Liver (tissue), 9 donors: ENCODE measurements around the gene PEX5L. TPM values are rescaled to one million over a fixed set of nuclear protein-coding genes. Genes with fewer than 3 reads are reported as not detected.

Experiments
- DNase-seq: peaks from one replicate; pipeline ENCODE4 v3.0.0-alpha.2; 2017; ENCODE audit warnings: low spot score
- H3K27ac ChIP-seq, 2 donors: one replicate each; pipeline ENCODE4 v1.7.0; 2013; ENCODE audit warnings: inconsistent platforms in 2 of 2, low read length in 2 of 2, control low read depth in 1 of 2, low read depth in 1 of 2, mild to moderate bottlenecking in 1 of 2
- H3K27me3 ChIP-seq, 4 donors: one replicate each; pipeline versions ENCODE4 v1.6.1 to v1.7.0; 2013; ENCODE audit warnings: low read length in 3 of 4, inconsistent platforms in 1 of 4, mild to moderate bottlenecking in 1 of 4, moderate library complexity in 1 of 4; ENCODE audit not compliant: control insufficient read depth in 4 of 4, insufficient read depth in 4 of 4
- H3K36me3 ChIP-seq, 4 donors: one replicate each; pipeline versions ENCODE4 v1.6.1 to v1.7.0; 2013; ENCODE audit warnings: low read length in 3 of 4, mild to moderate bottlenecking in 3 of 4, low read depth in 1 of 4, moderate library complexity in 1 of 4; ENCODE audit not compliant: control insufficient read depth in 4 of 4, insufficient read depth in 3 of 4
- H3K4me1 ChIP-seq, 4 donors: one replicate each; pipeline versions ENCODE4 v1.6.1 to v1.7.0; 2013; ENCODE audit warnings: low read length in 3 of 4, mild to moderate bottlenecking in 3 of 4, moderate library complexity in 1 of 4; ENCODE audit not compliant: control insufficient read depth in 4 of 4, insufficient read depth in 4 of 4
- H3K4me3 ChIP-seq, 3 donors: one replicate each; pipeline versions ENCODE4 v1.6.1 to v1.7.0; 2013; ENCODE audit warnings: low read length in 3 of 3, control low read depth in 1 of 3, low read depth in 1 of 3, mild to moderate bottlenecking in 1 of 3
- H3K9ac ChIP-seq, 2 donors: one replicate each; pipeline ENCODE4 v1.7.0; 2013; ENCODE audit warnings: low read length in 2 of 2, mild to moderate bottlenecking in 2 of 2, moderate library complexity in 2 of 2, control low read depth in 1 of 2, low read depth in 1 of 2
- H3K9me3 ChIP-seq, 4 donors: one replicate each; pipeline versions ENCODE4 v1.6.1 to v1.7.0; 2013; ENCODE audit warnings: low read length in 3 of 4; ENCODE audit not compliant: control insufficient read depth in 4 of 4
- ATF3 ChIP-seq: IDR thresholded peaks from 2 replicates; pipeline ENCODE4 v1.6.1; 2016; ENCODE audit warnings: antibody characterized with exemption
- CTCF ChIP-seq: fragments of 150-350 bp; IDR thresholded peaks from 2 replicates; pipeline ENCODE4 v1.5.1; 2017; ENCODE audit warnings: improper control_type of control experiment, low read depth, low read length; ENCODE audit not compliant: missing input control
- EGR1 ChIP-seq, 2 donors: IDR thresholded peaks; 2 replicates each; pipeline ENCODE4 v1.6.1; 2016 to 2018; ENCODE audit warnings: antibody characterized with exemption in 2 of 2, low read depth in 2 of 2
- FOXA1 ChIP-seq: IDR thresholded peaks from 2 replicates; pipeline ENCODE4 v1.6.1; 2016; ENCODE audit warnings: antibody characterized with exemption
- FOXA2 ChIP-seq: IDR thresholded peaks from 2 replicates; pipeline ENCODE4 v1.6.1; 2016; ENCODE audit warnings: antibody characterized with exemption
- GABPA ChIP-seq, 2 donors: IDR thresholded peaks in 1 of 2; conservative IDR thresholded peaks in 1 of 2; 2 replicates each; pipeline ENCODE4 v1.6.1; 2016; ENCODE audit warnings: antibody characterized with exemption in 2 of 2, mild to moderate bottlenecking in 1 of 2, moderate library complexity in 1 of 2
- HNF4A ChIP-seq, 2 donors: conservative IDR thresholded peaks; 2 replicates each; pipeline ENCODE4 v1.6.1; 2016; ENCODE audit warnings: antibody characterized with exemption in 2 of 2, mild to moderate bottlenecking in 2 of 2
- HNF4G ChIP-seq: IDR thresholded peaks from 2 replicates; pipeline ENCODE4 v1.6.1; 2016; ENCODE audit warnings: antibody characterized with exemption
- JUND ChIP-seq, 2 donors: IDR thresholded peaks; 2 replicates each; pipeline ENCODE4 v1.6.1; 2016; ENCODE audit warnings: antibody characterized with exemption in 2 of 2
- MAX ChIP-seq: IDR thresholded peaks from 2 replicates; pipeline ENCODE4 v1.6.1; 2016; ENCODE audit warnings: antibody characterized with exemption
- NR2F2 ChIP-seq: IDR thresholded peaks from 2 replicates; pipeline ENCODE4 v1.6.1; 2016; ENCODE audit warnings: antibody characterized with exemption
- RAD21 ChIP-seq, 2 donors: IDR thresholded peaks; 2 replicates each; pipeline ENCODE4 v1.6.1; 2016; ENCODE audit warnings: antibody characterized with exemption in 2 of 2, mild to moderate bottlenecking in 2 of 2
- REST ChIP-seq: IDR thresholded peaks from 2 replicates; pipeline ENCODE4 v1.6.1; 2016; ENCODE audit warnings: antibody characterized with exemption, mild to moderate bottlenecking
- RXRA ChIP-seq, 2 donors: IDR thresholded peaks; 2 replicates each; pipeline ENCODE4 v1.6.1; 2017 to 2018; ENCODE audit warnings: antibody characterized with exemption in 2 of 2, mild to moderate bottlenecking in 1 of 2
- SP1 ChIP-seq: IDR thresholded peaks from 2 replicates; pipeline ENCODE4 v1.6.1; 2018; ENCODE audit warnings: antibody characterized with exemption, mild to moderate bottlenecking
- TAF1 ChIP-seq: conservative IDR thresholded peaks from 2 replicates; pipeline ENCODE4 v1.6.1; 2016; ENCODE audit warnings: antibody characterized with exemption, mild to moderate bottlenecking
- YY1 ChIP-seq: IDR thresholded peaks from 2 replicates; pipeline ENCODE4 v1.6.1; 2016; ENCODE audit warnings: antibody characterized with exemption, mild to moderate bottlenecking
- ZBTB33 ChIP-seq: IDR thresholded peaks from 2 replicates; pipeline ENCODE4 v1.6.1; 2016; ENCODE audit warnings: antibody characterized with exemption
- WGBS: extraction: QIAGEN DNeasy Blood & Tissue Kit; methylation state at CpG from one replicate; pipeline ENCODE4 v1.1.7; 2013; 5-methylcytosine and 5-hydroxymethylcytosine counted together
- polyA plus RNA-seq, 2 donors: library from polyadenylated mRNA; stranded (reverse) in 1 of 2; unstranded in 1 of 2; fragments of 200-250 nt in 1 of 2; fragments of >200 nt in 1 of 2; fragmentation: Nextera tagmentation in 1 of 2; extraction: Ambion mirVana in 1 of 2; gene quantifications; one replicate each; pipeline versions ENCODE4 v1.2.1 to v1.2.3, GENCODE V29; 2013 to 2015
- total RNA-seq, 2 donors: library from RNA; depleted of rRNA; stranded (reverse); fragments of >200 nt; gene quantifications; one replicate each; pipeline ENCODE4 v1.2.3, GENCODE V29; 2014
- donor health status: healthy.
- donor health status: healthy.
- donor health status: healthy.
- donor health status: healthy.
- donor health status: healthy.

Gene PEX5L
- total and polyA plus RNA-seq, 4 donors: 0.03 TPM; not detected in 3

GRCh38 chr3:179882292-179882691 is 154.4 kb downstream of the PEX5L start:
- no peak overlapping the region for H3K27ac ChIP-seq
- 5% methylated on average over 2 of the region's 2 CpGs for WGBS
- no peak for DNase-seq
- H3K36me3 ChIP-seq: no peaks in the 10 kb centered on the region
- H3K9ac ChIP-seq: no peak overlapping the region
- H3K9me3 ChIP-seq: no peaks in the 10 kb centered on the region
- H3K27me3 ChIP-seq: peaks cover 0 to 2% (median under 1%) of the 10 kb centered on the region in 4 donors
- H3K4me1 ChIP-seq: no peaks in the 10 kb centered on the region
- no peak overlapping the region for H3K4me3 ChIP-seq
- TF ChIP-seq JUND (IDR thresholded peaks at IDR 0.05): no peak
- TF ChIP-seq TAF1: no peak
- no peak for TF ChIP-seq EGR1 (IDR thresholded peaks at IDR 0.05; ENCODE audit: low read depth in 2 of 2)
- TF ChIP-seq NR2F2: no peak
- TF ChIP-seq FOXA2: no peak
- TF ChIP-seq CTCF: no peak

- no peaks in the 10 kb centered on the region for H3K9me3 ChIP-seq
- no peak overlapping the region for H3K4me3 ChIP-seq
- H3K36me3 ChIP-seq: no peaks in the 10 kb centered on the region
- no peak for DNase-seq
- no peaks in the 10 kb centered on the region for H3K4me1 ChIP-seq
- no peak for TF ChIP-seq SP1
- TF ChIP-seq ATF3: no peak
- no peak for TF ChIP-seq HNF4G
- TF ChIP-seq JUND (IDR thresholded peaks at IDR 0.05): no peak
- TF ChIP-seq RXRA (IDR thresholded peaks at IDR 0.05): no peak
- no peak for TF ChIP-seq TAF1
- TF ChIP-seq ZBTB33: no peak
- no peak for TF ChIP-seq NR2F2
- TF ChIP-seq RAD21 (IDR thresholded peaks at IDR 0.05): no peak
- no peak for TF ChIP-seq HNF4A (conservative IDR thresholded peaks at IDR 0.05)
- TF ChIP-seq CTCF: no peak
- no peak for TF ChIP-seq FOXA2
- TF ChIP-seq YY1: no peak
- no peak for TF ChIP-seq FOXA1
- TF ChIP-seq MAX: no peak
- TF ChIP-seq REST: no peak
- TF ChIP-seq GABPA (IDR thresholded peaks at IDR 0.05 in 1 of 2, conservative IDR thresholded peaks at IDR 0.05 in 1 of 2): no peak
- no peak overlapping the region for H3K27ac ChIP-seq
- 48% methylated on average over 2 of the region's 2 CpGs for WGBS
- H3K9ac ChIP-seq: no peak overlapping the region
- H3K27me3 ChIP-seq: peaks cover 0 to 2% (median under 1%) of the 10 kb centered on the region in 4 donors
These were observed 154.9 kb downstream of the PEX5L start for GRCh38 chr3:179881791-179882190.
